AG09309 (cell line): ENCODE data around the gene TRIM28.

Experiments
- DNase-seq: peaks from one replicate; pipeline ENCODE4 v3.0.0-alpha.2; 2010; ENCODE audit warnings: low read depth
- H3K4me3 ChIP-seq: 2 replicates; pipeline ENCODE4 v1.5.1; 2011; ENCODE audit warnings: mild to moderate bottlenecking, low read depth, low read length, moderate library complexity; ENCODE audit not compliant: control insufficient read depth
- TF ChIP-seq, protein P1 (sequence below): IDR thresholded peaks from 2 replicates; pipeline ENCODE4 v1.5.1; 2011; ENCODE audit warnings: mild to moderate bottlenecking, low read depth, low read length, inconsistent platforms; ENCODE audit not compliant: insufficient read depth, control insufficient read depth; ENCODE audit errors: missing control alignments

The TRIM28 gene

GRCh38 chr19:58551123-58551497 is 7.2 kb downstream of the TRIM28 start:
- TF ChIP-seq, protein P1, sequence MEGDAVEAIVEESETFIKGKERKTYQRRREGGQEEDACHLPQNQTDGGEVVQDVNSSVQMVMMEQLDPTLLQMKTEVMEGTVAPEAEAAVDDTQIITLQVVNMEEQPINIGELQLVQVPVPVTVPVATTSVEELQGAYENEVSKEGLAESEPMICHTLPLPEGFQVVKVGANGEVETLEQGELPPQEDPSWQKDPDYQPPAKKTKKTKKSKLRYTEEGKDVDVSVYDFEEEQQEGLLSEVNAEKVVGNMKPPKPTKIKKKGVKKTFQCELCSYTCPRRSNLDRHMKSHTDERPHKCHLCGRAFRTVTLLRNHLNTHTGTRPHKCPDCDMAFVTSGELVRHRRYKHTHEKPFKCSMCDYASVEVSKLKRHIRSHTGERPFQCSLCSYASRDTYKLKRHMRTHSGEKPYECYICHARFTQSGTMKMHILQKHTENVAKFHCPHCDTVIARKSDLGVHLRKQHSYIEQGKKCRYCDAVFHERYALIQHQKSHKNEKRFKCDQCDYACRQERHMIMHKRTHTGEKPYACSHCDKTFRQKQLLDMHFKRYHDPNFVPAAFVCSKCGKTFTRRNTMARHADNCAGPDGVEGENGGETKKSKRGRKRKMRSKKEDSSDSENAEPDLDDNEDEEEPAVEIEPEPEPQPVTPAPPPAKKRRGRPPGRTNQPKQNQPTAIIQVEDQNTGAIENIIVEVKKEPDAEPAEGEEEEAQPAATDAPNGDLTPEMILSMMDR: no peak
- DNase-seq: no peak
- no peak overlapping the region for H3K4me3 ChIP-seq

GRCh38 chr19:58551577-58552471 is 8.0 kb downstream of the TRIM28 start:
- no peak overlapping the region for H3K4me3 ChIP-seq
- TF ChIP-seq, protein P1: no peak
- no peak for DNase-seq

GRCh38 chr19:58552655-58553054 is 8.8 kb downstream of the TRIM28 start:
- TF ChIP-seq, protein P1: no peak
- H3K4me3 ChIP-seq: no peak overlapping the region
- DNase-seq: no peak

DNA sequence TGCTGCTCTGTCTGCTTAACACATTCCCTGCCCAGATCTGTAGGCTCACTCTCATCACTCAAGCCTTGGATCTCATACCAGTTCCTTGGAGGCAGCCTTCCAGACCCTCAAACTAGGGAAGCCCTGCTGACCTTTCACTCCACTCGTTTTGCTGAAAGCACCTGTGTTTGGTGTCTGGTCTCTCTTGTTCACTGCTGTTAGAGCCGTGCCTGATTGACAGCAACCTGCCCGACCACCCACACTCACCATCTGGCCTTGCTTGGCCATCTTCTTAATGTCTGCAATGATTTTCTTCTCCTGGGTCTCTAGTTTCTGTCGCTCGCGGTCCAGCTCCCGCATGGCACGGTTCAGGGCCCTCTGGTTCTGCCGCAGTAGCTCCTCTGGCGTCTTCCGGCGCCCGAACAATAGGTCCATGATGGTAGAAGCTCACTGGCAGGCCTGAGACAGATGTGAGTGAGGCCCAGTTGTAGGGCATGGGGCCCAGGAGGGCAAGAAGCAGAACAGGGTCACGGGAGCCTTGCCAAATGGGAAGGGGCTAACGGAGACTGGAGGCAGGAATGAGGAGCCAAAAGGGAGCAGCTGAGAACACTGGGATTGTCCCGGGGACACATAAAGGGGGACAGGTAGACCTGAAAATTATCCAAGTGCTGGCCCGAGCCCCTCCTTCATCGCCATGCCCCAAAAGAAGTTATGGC is 10.1 kb downstream of the TRIM28 start:
- TF ChIP-seq, protein P1: no peak
- H3K4me3 ChIP-seq: peak overlapping the region; percentile 81
- DNase-seq: no peak

DNA sequence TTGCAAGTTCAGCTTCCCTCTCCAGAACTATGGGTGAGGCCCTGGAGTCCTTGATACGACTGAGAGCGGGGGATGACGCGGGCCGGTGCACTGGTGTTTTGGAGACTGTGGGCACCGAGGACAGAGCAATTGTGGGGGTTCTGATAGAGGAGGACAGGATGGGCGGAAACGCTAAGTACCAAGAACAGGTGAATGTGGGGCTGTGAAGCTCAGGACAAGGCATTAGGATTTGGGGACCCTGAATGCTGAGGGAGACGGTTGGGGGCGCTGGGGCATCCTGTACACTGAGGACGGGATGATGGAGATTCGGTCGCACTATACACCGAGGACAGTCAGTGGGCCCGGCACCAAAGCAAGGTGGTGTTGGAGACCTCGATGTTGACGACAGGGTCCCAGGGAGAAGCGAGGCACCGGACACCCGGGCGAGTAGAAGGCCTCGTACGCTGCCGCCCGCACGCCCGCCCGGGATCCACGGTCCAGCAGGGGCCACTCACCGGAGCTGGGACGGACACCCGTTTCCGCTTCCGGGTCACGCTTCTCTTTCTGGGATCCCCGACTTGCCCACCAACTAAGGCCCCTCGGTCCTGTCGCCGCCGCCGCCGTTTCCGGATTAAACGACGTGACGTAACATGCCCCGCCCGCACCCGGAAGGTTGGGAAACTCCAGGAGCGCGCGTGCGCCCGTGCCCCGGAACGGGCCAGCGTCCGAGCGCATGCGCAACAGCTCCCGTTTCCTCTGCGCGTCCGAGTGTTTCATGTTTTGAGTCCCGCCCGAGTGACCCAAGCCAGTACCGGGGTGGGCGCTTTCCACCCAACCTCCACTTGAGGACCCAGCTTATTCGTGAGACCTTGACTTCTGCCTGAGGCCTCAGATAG is 10.9 kb downstream of the TRIM28 start, which contains the start of gene CHMP2A:
TSS of gene CHMP2A (minus strand) at position 612 of the 875 bp plus-strand sequence. CDS start 893 bp downstream, outside the sequence.
- peak within 1 kb of the TSS; percentile 81 for H3K4me3 ChIP-seq
- TF ChIP-seq, protein P1: no peak
- peak; percentile 79 for DNase-seq

DNA sequence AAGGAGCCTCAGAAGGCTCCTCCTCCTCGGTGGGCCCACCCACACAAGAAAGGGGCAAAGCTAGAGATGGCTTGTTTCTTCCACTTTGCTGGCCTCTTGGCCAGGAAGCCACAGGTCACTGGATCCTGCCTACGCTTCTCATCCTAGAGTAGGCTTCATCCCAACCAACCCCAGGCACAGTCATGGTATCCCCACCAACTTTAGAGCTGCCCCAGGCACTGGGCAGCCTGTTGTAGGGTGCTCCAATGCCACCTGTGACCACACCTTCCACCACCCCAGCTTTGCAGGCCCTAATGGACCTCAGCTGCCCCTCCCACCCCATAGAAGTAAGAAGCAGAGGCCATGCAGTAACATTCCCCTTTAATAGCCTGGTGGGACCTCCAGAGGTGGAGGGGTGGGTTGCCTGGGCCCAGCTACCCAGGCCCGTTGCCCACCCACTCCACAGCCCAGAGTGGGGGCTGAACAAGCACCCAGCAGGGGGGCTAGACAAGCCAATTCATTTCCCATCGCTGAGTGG is 11.6 kb downstream of the TRIM28 start:
- no peak for DNase-seq
- peak overlapping the region; percentile 81 for H3K4me3 ChIP-seq
- TF ChIP-seq, protein P1: no peak
